Cardiac septum (tissue), 1 donor: ENCODE measurements around the gene CEP78. TPM values are rescaled to one million over a fixed set of nuclear protein-coding genes. Genes with fewer than 3 reads are reported as not detected.

Experiments
- DNase-seq: peaks from one replicate; pipeline ENCODE4 v3.0.0-alpha.2; 2020; ENCODE audit warnings: low spot score
- intact Hi-C: fragments of 100-400 bp; cut with DNase I; formaldehyde crosslinking; loops from one replicate; pipeline ENCODE4 v1.14.0; 2022
- total RNA-seq: library from RNA; stranded (reverse); fragmentation: NEBNext Ultra II Directional; extraction: Animal tissue kit (Norgen Biotek cat#: 25700); gene quantifications from one replicate; pipeline ENCODE4 v1.2.1, GENCODE V29; 2021
- donor health status: DM: no; HTN: no; CAD: no.

CEP78 gene
- total RNA-seq, 1 donor from 2014 or later: 4.0 TPM

DNA sequence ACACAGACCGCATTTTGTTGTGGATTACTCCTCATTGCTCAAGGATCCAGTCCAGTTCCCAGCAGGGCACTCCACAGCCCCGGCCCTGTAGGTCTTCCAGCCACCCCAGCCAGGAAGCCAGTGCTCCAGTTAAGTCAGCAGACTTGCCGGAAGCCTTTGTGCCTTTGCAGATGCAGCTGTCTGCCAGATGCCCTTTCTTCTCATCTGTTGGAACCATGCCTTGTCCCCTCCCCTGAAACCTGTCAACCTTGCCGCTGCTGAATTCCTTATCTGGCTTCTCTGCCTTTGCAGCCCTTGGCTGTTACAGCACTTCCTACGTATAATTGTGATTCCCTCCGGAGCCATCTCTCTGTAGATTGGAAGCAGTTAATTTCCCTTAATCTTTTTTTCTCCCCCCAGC, 89.5 kb downstream of the CEP78 start:
- intact Hi-C loops: no loop called here
- no peak for DNase-seq

DNA sequence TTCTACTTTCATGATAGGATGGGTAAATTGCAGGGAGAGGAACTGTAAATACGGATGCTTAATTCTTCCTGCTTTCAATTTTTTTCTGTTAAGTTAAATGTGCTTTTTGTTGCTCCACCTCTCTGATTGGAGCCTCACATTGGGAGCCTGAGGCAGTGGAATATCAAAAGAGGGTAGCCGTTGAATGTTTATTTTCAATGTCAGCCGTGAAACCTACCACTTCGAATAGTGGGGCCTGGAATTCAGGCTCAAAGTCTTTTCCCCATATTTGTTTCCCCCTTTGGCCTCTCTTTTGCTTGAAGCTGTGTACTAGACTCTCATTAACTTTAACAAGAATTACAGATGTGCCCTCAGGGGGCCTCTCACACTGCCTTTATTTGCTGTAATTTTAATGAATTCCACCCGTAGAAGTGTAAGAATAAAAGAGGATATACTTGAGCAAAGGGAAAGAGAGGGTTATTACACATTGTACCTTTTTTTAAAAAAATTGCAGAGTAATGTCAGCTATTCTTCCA, 90.0 kb downstream of the CEP78 start:
- intact Hi-C loops: no loop called here
- no peak for DNase-seq

DNA sequence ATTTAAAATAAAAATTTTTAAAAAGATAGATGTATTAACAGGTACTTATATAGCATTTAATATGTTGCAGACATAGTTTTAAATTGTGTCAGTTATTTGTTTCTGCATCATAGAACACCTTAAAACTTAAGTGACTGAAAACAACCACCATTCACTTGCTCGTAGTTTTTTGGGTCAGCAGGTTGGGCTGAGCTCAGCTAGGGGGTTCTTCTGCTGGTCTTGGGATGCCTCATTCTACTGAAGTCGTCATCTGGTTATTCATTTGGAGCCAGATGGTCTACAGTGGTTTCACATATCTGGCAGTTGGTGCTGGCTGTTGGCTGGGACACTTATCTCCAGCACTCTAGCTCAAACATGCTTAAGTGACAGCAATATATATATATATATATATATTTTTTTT, 90.7 kb downstream of the CEP78 start:
- DNase-seq: no peak

More for the DNA sequence above, 90.7 kb downstream of the CEP78 start:
- intact Hi-C loops: no loop called here

Other genes starting within 250 kb of the CEP78 start
- 14.8 TPM for gene GNAQ, start 204.3 kb upstream of the CEP78 start, total RNA-seq
- 0.73 TPM for gene PSAT1, start 61.0 kb downstream of the CEP78 start, total RNA-seq